Kidney capillary endothelial cell (primary cell): Measurements from ENCODE around the gene OPA1.
"Not testable (repeated sequence)": the region's sequence is repeated elsewhere in the genome, so short reads cannot be mapped to it uniquely, and the experiment has no call there.

ENCODE experiments used
- DNase-seq: peaks from one replicate; pipeline ENCODE4 v3.0.0-alpha.2; 2018; ENCODE audit warnings: low spot score

Gene OPA1

GRCh38 chr3:193590088-193590856 lies 2.7 kb upstream of the OPA1 start:
- no peak for DNase-seq

GRCh38 chr3:193593668-193594030 lies 641 bp downstream of the OPA1 start:
- DNase-seq: peak; percentile 35

- DNase-seq: no peak
These were observed 2.1 kb downstream of the OPA1 start for GRCh38 chr3:193594946-193595689.

GRCh38 chr3:193595939-193596487 lies 3.0 kb downstream of the OPA1 start:
- DNase-seq: no peak

GRCh38 chr3:193598202-193598601 lies 5.2 kb downstream of the OPA1 start:
- no peak for DNase-seq

GRCh38 chr3:193599393-193599792 lies 6.4 kb downstream of the OPA1 start:
- no peak for DNase-seq

GRCh38 chr3:193605876-193606275 lies 12.9 kb downstream of the OPA1 start:
- DNase-seq: peak; percentile 63

- not testable (repeated sequence) for DNase-seq
These were observed 13.9 kb downstream of the OPA1 start for GRCh38 chr3:193606892-193607291.

GRCh38 chr3:193610516-193610915 lies 17.5 kb downstream of the OPA1 start:
- not testable (repeated sequence) for DNase-seq

GRCh38 chr3:193614430-193614829 lies 21.4 kb downstream of the OPA1 start:
- DNase-seq: no peak

GRCh38 chr3:193617628-193618027 lies 24.6 kb downstream of the OPA1 start:
- no peak for DNase-seq

GRCh38 chr3:193620057-193620456 lies 27.0 kb downstream of the OPA1 start:
- no peak for DNase-seq

- DNase-seq: peak; percentile 10
These were observed 27.6 kb downstream of the OPA1 start for GRCh38 chr3:193620650-193621049.

GRCh38 chr3:193621127-193621526 lies 28.1 kb downstream of the OPA1 start:
- no peak for DNase-seq

GRCh38 chr3:193630005-193630404 lies 37.0 kb downstream of the OPA1 start:
- no peak for DNase-seq

- no peak for DNase-seq
These were observed 44.8 kb downstream of the OPA1 start for GRCh38 chr3:193637831-193638230.

- DNase-seq: no peak
These were observed 45.8 kb downstream of the OPA1 start for GRCh38 chr3:193638833-193639232.

- no peak for DNase-seq
These were observed 47.2 kb downstream of the OPA1 start for GRCh38 chr3:193640165-193640715.

GRCh38 chr3:193640728-193641439 lies 47.9 kb downstream of the OPA1 start:
- DNase-seq: no peak

GRCh38 chr3:193641440-193641775 lies 48.4 kb downstream of the OPA1 start:
- DNase-seq: no peak

- no peak for DNase-seq
These were observed 52.8 kb downstream of the OPA1 start for GRCh38 chr3:193645806-193646205.

GRCh38 chr3:193648542-193649076 lies 55.6 kb downstream of the OPA1 start:
- no peak for DNase-seq
